Mammary microvascular endothelial cell (primary cell): ENCODE data around the gene MGAT5. TPM values are rescaled to one million over a fixed set of nuclear protein-coding genes. Genes with fewer than 3 reads are reported as not detected.

Experiments
- total RNA-seq: library from RNA; depleted of rRNA; stranded (reverse); fragments of >200 nt; gene quantifications from 2 replicates; pipeline ENCODE4 v1.2.3, GENCODE V29; 2015

Gene MGAT5, protein sequence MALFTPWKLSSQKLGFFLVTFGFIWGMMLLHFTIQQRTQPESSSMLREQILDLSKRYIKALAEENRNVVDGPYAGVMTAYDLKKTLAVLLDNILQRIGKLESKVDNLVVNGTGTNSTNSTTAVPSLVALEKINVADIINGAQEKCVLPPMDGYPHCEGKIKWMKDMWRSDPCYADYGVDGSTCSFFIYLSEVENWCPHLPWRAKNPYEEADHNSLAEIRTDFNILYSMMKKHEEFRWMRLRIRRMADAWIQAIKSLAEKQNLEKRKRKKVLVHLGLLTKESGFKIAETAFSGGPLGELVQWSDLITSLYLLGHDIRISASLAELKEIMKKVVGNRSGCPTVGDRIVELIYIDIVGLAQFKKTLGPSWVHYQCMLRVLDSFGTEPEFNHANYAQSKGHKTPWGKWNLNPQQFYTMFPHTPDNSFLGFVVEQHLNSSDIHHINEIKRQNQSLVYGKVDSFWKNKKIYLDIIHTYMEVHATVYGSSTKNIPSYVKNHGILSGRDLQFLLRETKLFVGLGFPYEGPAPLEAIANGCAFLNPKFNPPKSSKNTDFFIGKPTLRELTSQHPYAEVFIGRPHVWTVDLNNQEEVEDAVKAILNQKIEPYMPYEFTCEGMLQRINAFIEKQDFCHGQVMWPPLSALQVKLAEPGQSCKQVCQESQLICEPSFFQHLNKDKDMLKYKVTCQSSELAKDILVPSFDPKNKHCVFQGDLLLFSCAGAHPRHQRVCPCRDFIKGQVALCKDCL
- total RNA-seq = 37.0 and 43.4 TPM in 2 replicates

DNA sequence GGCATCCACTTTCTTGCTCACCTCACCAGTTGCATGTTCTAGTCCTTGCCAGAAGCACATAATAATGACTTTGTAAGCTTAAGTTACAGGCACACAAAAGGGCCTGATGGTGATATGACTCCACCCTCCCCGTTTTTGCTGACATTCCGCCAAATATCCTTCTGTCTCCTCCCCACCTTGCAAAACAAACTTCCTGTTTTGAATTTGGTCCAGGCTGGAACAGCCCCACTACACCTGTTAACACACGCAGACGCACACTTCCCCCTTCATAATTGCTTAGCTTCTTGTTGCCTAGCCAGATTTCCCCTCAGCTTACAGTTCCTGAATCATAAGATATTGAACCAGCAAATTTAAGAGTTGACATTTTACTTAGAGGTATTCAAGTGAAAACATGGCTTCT, at the start of gene MGAT5:
MGAT5 (plus strand) TSS at position 269 of the 400 bp plus-strand sequence. CDS start 332 bp downstream, outside the sequence.

